NCI-H345 treated with DMSO at 0.1 percent for 48 hours (cell line): Measurements from ENCODE around the gene LRRC7.

Experiments
- DNase-seq: peaks from one replicate; lab custom pipeline; 2025; ENCODE audit not compliant: unreplicated experiment; lab: John Stamatoyannopoulos, UW

Gene LRRC7

DNA sequence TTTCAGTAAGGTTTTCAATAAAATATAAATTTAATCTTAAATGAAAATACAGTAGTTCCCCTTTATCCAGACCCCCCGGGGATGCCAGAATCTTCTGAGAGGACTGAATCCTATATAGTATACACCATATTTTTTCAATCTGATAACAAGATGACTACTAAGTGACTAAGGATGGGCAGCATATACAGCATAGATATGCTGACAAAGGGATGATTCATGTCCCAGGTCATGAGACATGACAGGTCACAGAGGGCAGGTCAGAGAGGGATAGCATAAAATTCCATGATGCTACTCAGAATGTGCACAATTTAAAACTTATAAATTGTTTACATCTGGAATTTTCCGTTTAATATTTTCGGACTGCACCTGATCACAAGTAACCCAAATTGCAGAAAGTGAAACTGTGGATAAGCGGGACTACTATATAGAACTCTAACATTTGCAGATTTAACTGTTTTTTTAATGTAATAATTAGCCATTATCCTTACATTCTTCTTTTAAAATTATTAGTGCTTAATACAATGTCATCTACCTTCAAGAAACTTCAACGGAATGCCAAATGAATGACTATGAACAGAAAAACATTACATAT, 588.9 kb downstream of the LRRC7 start:
- DNase-seq: no peak

DNA sequence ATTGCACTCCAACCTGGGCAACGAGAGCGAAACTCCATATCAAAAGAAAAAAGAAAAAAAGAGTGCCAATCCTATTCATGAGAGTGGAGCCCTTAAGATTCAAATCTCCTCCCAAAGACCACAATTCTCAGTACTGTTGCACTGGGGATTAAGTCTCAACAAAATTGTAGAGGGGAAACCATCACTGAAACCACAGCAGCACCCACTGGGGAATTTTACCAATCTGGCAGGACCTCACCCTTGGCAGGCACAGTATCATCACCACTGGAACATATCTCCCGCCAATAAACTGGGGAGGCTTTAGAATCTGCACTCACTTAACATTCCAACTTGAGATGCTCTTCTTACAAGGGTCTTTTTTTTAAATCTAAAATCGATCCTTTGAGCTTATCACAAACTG, 596.6 kb downstream of the LRRC7 start:
- no peak for DNase-seq

DNA sequence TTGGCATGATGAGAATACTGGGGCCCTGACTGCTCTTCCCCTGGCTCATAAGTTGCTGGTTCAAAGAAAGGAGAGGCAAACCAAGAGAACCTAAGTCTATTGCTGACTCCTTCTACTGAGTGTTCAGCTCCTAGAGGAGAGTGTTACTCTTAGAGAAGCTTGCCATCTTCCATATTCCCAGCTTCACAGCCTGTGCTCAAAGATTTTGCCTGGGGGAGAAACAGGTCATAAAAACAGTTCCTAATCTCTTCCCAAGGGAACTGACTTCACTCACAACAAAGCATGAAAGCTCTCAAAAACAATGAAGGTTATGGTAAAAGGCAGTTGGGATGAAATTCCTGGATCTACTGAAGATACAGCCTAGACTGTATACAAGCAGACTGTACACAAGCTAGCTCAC, 600.6 kb downstream of the LRRC7 start:
- DNase-seq: no peak

DNA sequence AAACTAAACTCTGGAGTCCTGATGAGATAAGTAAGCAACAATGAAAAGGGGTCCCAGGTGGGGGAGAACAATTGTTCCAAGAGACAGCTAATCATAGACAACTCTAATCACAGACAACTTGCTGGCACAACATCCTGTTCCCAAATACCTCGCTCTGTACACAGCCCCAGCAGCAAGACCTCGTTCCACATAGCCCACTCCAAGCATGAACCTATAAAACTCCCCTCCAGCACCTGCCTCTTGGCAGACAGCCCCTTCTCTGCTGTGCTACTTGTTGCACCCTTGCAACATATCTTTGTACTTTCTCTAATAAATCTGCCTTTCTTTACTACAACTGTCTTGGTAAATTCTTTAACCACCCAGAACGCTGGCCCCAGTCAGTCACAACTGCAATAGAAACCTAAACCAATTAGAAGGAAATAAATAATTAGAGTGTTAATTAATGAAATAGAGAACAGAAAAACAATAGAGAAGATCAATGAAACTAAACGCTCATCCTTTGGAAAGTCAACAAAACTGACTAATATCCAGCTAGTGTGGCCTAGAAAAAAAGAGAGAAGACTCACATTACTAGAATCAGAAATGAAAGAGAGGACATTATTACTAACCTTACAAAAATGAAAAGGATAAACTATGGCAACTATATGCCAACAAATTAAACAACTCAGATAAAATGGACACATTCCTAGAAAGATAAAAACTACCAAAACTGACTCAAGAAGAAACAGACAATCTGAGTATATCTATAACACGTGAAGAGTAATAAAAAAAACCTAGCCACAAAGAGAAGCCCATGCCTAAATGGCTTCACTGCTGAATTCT, 601.5 kb downstream of the LRRC7 start:
- DNase-seq: no peak

DNA sequence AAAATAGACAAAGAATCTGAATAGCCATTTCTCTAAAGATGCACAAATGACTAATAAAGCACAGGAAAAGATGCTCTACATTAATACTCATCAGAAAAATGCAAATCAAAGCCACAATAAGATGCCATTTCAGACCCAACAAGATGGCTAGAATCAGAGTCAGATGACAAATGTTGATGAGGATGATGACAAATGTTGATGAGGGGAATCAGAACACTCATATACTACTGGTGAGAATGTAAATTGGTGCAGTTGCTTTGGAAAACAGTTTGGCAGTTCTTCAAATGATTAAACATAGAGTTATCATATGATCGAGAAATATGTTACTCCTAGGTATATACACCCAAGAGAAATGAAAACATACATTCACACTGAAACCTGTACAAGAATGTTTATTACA, 603.8 kb downstream of the LRRC7 start:
- no peak for DNase-seq
